Measurements from ENCODE around the gene GHR.

GHR gene

DNA sequence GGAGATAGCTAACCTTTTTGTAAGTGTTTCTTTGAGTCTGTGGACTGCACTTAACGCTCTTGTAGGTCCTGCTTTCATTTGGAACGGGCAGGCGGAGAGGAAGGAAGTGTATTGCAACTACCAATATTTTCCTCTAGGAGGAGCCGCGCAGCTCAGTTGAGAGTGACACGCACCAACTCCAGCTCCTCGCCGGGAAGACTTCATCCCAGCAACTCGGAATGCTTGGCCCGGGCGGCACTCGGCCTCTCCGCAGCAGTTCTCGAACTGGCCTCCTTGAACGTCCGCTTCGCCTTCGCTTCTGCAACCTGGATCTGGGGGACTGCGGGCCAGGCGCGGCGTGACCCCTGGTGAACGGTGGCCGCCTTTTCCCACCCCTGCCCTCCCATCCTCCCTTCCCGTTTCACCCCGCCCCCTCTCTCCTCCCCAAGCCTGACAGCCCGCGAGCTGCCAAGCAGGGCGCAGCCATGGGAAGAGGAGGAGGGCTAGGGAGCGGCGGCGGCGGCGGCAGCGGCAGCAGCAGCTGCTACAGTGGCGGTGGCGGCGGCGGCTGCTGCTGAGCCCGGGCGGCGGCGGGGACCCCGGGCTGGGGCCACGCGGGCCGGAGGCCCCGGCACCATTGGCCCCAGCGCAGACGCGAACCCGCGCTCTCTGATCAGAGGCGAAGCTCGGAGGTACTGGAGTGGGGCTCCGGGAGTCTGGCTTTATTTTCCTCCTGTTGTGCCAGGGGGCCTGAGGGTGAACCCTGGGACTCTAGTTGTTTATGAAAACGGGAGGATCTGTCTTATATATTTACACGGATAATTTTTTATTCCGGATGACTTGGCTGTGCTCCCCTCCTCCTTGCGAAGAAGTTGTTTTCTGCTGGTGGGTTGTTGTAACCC is at the start of gene GHR:
TSS of gene GHR (plus strand) at position 155 of the 881 bp plus-strand sequence. CDS start 142,436 bp downstream, outside the sequence.
- Histone ChIP-seq H3K4me1 (ENCODE audit: insufficient read depth, low read length) (peaks cover 32% of the 10 kb centered on the region), H3K9ac (ENCODE audit: low read length) (peak within 1 kb of the TSS; percentile 1)

DNA sequence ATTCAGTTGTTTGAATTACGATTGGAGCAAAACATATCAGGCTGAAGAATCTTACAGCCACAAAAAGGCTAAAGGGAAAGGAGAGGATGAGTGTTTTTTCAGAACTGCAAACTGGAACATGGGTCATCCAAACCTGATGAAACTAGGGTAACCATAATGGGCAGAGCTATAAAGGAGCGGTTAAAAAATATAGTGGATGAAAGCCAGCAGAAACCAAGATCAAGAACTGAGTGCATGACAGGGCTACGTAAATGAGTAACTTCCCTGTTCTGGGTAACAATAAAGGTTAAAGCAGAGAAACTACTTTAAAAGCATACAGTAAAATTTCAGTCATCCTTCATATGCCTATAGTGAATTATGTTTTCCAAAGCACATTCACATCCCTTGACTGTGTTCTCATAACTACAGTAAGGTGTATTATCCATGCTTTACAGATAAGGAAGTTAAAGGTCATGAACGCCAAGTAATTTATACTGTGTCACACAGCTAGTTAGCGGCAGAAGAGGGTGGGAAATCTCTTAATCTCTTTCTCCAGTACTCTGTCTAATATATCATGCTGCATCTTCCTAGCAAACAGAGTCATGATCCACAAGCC is 48.5 kb upstream of the GHR start:
- H3K27ac ChIP-seq (ENCODE audit: low read depth, low read length) = no peak overlapping the region

More for the DNA sequence above, at the start of gene GHR:
- no peaks in the 10 kb centered on the region for H3K9me3 ChIP-seq (ENCODE audit: low read length)
- H3K36me3 ChIP-seq (ENCODE audit: insufficient read depth, low read length) = no peaks in the 10 kb centered on the region
- H3K27ac ChIP-seq (ENCODE audit: low read depth, low read length) = peak within 1 kb of the TSS; percentile 81
- H3K4me3 ChIP-seq (ENCODE audit: low read depth in 1 of 2, low read length in 2 of 2) = peak within 1 kb of the TSS; percentile 67 to 76
- no peaks in the 10 kb centered on the region for H3K27me3 ChIP-seq (ENCODE audit: control insufficient read depth in 1 of 2, insufficient read depth in 2 of 2, low read length in 2 of 2)

DNA sequence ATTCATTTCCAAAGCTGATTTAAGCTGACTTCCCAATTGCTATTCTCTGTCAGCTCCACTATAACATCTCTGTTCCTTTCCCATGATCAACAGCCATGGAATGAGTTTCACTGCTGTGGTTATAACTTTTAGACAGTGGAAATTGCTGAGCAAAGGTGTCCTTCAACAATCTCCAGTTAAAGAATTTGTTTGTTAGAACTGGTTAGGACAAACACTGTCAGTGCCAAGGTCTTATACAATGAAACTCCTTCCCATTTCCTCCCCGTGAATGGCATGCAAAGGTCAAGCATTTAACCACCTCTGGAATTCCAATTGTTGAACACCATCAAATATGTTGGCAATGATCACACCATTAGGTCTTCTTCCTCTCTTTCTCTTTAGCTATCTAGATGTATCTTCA is 45.7 kb upstream of the GHR start:
- H3K36me3 ChIP-seq (ENCODE audit: insufficient read depth, low read length) = no peaks in the 10 kb centered on the region
- no peaks in the 10 kb centered on the region for H3K27me3 ChIP-seq (ENCODE audit: control insufficient read depth in 1 of 2, insufficient read depth in 2 of 2, low read length in 2 of 2)
- no peak overlapping the region for H3K27ac ChIP-seq (ENCODE audit: low read depth, low read length)
- H3K9ac ChIP-seq (ENCODE audit: low read length) = no peak overlapping the region
- no peak overlapping the region for H3K4me3 ChIP-seq (ENCODE audit: low read depth in 1 of 2, low read length in 2 of 2)
- no peaks in the 10 kb centered on the region for H3K4me1 ChIP-seq (ENCODE audit: insufficient read depth, low read length)
- H3K9me3 ChIP-seq (ENCODE audit: low read length) = no peaks in the 10 kb centered on the region

More for the DNA sequence above, 48.5 kb upstream of the GHR start:
- Histone ChIP-seq H3K27me3 (ENCODE audit: control insufficient read depth in 1 of 2, insufficient read depth in 2 of 2, low read length in 2 of 2) (no peaks in the 10 kb centered on the region), H3K9me3 (ENCODE audit: low read length) (no peaks in the 10 kb centered on the region), H3K4me3 (ENCODE audit: low read depth in 1 of 2, low read length in 2 of 2) (no peak overlapping the region), H3K4me1 (ENCODE audit: insufficient read depth, low read length) (no peaks in the 10 kb centered on the region), H3K9ac (ENCODE audit: low read length) (no peak overlapping the region), H3K36me3 (ENCODE audit: insufficient read depth, low read length) (no peaks in the 10 kb centered on the region)

DNA sequence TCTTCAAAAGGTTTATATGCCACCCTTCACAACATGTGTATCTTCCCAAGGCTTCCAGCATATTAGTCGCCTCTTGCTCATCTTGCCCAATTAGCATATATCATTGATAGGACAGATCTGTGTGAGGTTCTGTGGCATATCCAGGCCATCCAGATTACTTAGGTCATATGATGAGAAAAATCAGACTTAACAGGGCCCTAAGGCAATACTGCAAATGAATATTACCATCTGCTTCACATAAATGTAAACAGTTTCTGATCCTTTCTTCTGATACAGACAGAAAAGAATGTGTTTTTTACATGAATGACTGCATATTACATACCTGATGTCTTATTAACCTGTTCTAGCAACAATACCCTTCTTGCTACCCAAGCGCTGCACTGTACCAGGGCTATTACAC is 41.3 kb upstream of the GHR start:
- Histone ChIP-seq H3K36me3 (ENCODE audit: insufficient read depth, low read length) (no peaks in the 10 kb centered on the region), H3K9me3 (ENCODE audit: low read length) (no peaks in the 10 kb centered on the region), H3K4me3 (ENCODE audit: low read depth in 1 of 2, low read length in 2 of 2) (no peak overlapping the region), H3K4me1 (ENCODE audit: insufficient read depth, low read length) (no peaks in the 10 kb centered on the region), H3K27ac (ENCODE audit: low read depth, low read length) (no peak overlapping the region), H3K27me3 (ENCODE audit: control insufficient read depth in 1 of 2, insufficient read depth in 2 of 2, low read length in 2 of 2) (no peaks in the 10 kb centered on the region), H3K9ac (ENCODE audit: low read length) (no peak overlapping the region)

DNA sequence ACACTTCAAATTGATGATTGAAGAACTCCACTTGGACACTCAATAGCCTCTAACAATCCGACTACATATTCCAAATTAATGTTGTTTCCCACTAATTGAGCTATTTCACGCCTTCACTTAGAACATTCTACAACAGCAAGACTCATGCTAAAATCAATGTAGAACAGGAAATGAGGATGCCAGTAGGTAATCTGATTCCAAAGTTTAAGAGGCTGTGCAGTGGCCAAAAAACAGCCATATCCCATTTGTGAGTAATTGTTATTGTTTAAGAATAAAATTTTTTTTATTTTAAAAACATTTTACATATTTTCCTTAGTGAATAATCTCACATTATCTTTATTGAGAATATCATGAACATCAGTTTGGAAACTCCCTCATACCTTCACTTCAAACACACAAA is 35.7 kb upstream of the GHR start:
- Histone ChIP-seq H3K27me3 (ENCODE audit: control insufficient read depth in 1 of 2, insufficient read depth in 2 of 2, low read length in 2 of 2) (no peaks in the 10 kb centered on the region), H3K9me3 (ENCODE audit: low read length) (no peaks in the 10 kb centered on the region), H3K36me3 (ENCODE audit: insufficient read depth, low read length) (no peaks in the 10 kb centered on the region), H3K4me3 (ENCODE audit: low read depth in 1 of 2, low read length in 2 of 2) (no peak overlapping the region), H3K9ac (ENCODE audit: low read length) (no peak overlapping the region), H3K27ac (ENCODE audit: low read depth, low read length) (no peak overlapping the region), H3K4me1 (ENCODE audit: insufficient read depth, low read length) (no peaks in the 10 kb centered on the region)

DNA sequence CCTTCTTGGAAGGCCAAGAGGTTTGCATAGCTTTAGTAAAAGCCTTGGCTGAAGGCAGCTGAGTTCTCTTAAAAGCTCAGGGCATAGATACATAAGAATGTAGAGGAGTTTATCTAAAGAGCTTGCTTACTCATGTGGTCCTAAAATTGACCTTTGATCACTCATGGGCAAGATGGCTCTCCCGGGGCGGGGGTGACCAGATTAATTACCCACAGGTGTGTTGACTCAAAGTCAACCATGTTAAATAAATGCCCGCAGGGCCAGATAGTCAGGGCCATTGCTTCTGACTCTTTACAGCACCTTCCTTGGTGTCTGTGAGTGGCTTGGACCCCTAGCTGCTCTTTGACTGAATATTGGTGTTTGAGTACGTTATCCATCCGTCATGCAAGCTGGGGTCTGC is 33.1 kb upstream of the GHR start:
- H3K4me3 ChIP-seq (ENCODE audit: low read depth in 1 of 2, low read length in 2 of 2) = no peak overlapping the region
- H3K27ac ChIP-seq (ENCODE audit: low read depth, low read length) = no peak overlapping the region
- no peaks in the 10 kb centered on the region for H3K36me3 ChIP-seq (ENCODE audit: insufficient read depth, low read length)
- H3K9me3 ChIP-seq (ENCODE audit: low read length) = no peaks in the 10 kb centered on the region
- no peaks in the 10 kb centered on the region for H3K27me3 ChIP-seq (ENCODE audit: control insufficient read depth in 1 of 2, insufficient read depth in 2 of 2, low read length in 2 of 2)
- H3K9ac ChIP-seq (ENCODE audit: low read length) = no peak overlapping the region
- no peaks in the 10 kb centered on the region for H3K4me1 ChIP-seq (ENCODE audit: insufficient read depth, low read length)

DNA sequence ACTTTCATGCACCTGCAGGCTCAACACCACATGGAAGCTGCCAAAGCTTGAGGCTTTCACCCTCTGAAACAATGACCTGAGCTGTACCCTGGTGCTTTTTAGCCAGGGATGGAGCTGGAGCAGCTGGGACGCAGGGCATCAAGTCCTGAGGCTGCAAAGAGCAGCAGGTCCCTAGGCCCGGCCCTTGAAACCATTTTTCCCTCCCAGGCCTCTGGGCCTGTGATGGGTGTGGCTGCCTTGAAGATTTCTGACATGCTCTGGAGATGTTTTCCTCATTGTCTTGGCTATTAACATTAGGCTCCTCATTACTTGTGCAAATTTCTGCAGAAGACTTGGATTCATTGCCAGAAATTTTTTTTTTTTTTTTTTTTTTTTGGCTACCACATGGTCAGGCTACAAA is 30.3 kb upstream of the GHR start:
- Histone ChIP-seq H3K27me3 (ENCODE audit: control insufficient read depth in 1 of 2, insufficient read depth in 2 of 2, low read length in 2 of 2) (no peaks in the 10 kb centered on the region), H3K4me1 (ENCODE audit: insufficient read depth, low read length) (no peaks in the 10 kb centered on the region), H3K27ac (ENCODE audit: low read depth, low read length) (no peak overlapping the region), H3K36me3 (ENCODE audit: insufficient read depth, low read length) (no peaks in the 10 kb centered on the region), H3K9me3 (ENCODE audit: low read length) (no peaks in the 10 kb centered on the region), H3K9ac (ENCODE audit: low read length) (no peak overlapping the region), H3K4me3 (ENCODE audit: low read depth in 1 of 2, low read length in 2 of 2) (no peak overlapping the region)

DNA sequence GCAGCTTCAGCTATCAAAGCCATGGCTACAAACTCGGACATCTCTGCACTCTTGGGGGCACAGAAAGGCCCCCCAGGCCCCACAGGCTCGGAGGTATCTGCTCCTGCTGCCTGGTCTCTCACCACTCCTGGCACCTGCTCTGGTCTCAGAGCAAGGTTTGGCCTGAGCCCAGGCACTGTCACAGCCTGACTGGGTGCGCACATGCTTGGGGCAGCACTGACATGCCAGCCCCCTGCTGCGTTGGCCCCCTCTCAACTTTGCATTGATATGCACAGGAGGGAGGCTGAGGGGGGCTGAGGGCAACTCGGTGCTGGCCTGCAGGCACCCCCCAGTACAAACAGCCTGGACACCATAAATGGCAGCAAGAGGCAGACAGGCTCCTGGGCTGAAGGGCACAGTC is 27.1 kb upstream of the GHR start:
- Histone ChIP-seq H3K27me3 (ENCODE audit: control insufficient read depth in 1 of 2, insufficient read depth in 2 of 2, low read length in 2 of 2) (no peaks in the 10 kb centered on the region), H3K9ac (ENCODE audit: low read length) (no peak overlapping the region), H3K36me3 (ENCODE audit: insufficient read depth, low read length) (no peaks in the 10 kb centered on the region), H3K4me1 (ENCODE audit: insufficient read depth, low read length) (no peaks in the 10 kb centered on the region), H3K9me3 (ENCODE audit: low read length) (no peaks in the 10 kb centered on the region), H3K27ac (ENCODE audit: low read depth, low read length) (no peak overlapping the region), H3K4me3 (ENCODE audit: low read depth in 1 of 2, low read length in 2 of 2) (no peak overlapping the region)

DNA sequence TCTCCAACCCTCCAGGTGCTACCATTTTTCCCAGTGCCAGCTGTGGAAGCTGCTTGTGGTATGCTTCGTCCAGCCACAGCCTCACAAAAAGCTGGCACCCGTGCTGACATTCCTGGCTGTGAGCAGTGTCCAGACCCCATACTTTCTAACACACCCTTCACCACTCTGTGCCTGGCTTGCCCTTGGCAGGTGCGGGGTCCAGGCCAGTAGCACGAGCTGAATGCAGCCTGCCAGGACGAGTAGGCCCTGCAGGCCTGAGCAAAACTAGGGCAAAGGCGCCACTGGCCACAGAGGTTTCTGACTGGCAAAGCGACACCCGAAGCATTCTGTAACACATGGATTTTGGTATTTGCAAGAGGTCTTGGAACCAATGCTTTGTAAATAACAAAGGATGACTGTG is 26.0 kb upstream of the GHR start:
- Histone ChIP-seq H3K27me3 (ENCODE audit: control insufficient read depth in 1 of 2, insufficient read depth in 2 of 2, low read length in 2 of 2) (no peaks in the 10 kb centered on the region), H3K27ac (ENCODE audit: low read depth, low read length) (no peak overlapping the region), H3K4me1 (ENCODE audit: insufficient read depth, low read length) (no peaks in the 10 kb centered on the region), H3K36me3 (ENCODE audit: insufficient read depth, low read length) (no peaks in the 10 kb centered on the region), H3K9me3 (ENCODE audit: low read length) (no peaks in the 10 kb centered on the region), H3K4me3 (ENCODE audit: low read depth in 1 of 2, low read length in 2 of 2) (no peak overlapping the region), H3K9ac (ENCODE audit: low read length) (no peak overlapping the region)

DNA sequence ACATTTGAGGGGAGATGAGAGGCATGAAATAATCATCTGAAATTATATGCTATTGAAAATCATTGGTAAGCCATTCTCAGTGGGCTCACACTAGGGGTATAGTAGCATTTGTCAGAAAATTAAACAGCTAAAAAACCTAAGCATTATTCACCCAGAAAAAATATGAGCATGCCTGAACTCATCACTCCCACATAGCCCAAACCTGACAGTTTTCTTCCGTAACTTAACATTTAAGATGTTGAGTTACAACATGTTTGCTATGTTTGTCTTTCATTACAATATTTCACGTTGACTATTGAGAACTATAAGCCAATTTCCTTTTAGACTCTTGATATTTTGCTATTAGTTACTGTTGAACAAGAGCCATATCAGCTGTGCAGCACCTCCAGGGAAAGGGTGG is 23.5 kb upstream of the GHR start:
- Histone ChIP-seq H3K4me1 (ENCODE audit: insufficient read depth, low read length) (no peaks in the 10 kb centered on the region), H3K27ac (ENCODE audit: low read depth, low read length) (no peak overlapping the region), H3K9ac (ENCODE audit: low read length) (no peak overlapping the region), H3K4me3 (ENCODE audit: low read depth in 1 of 2, low read length in 2 of 2) (no peak overlapping the region), H3K9me3 (ENCODE audit: low read length) (no peaks in the 10 kb centered on the region), H3K36me3 (ENCODE audit: insufficient read depth, low read length) (no peaks in the 10 kb centered on the region), H3K27me3 (ENCODE audit: control insufficient read depth in 1 of 2, insufficient read depth in 2 of 2, low read length in 2 of 2) (no peaks in the 10 kb centered on the region)

DNA sequence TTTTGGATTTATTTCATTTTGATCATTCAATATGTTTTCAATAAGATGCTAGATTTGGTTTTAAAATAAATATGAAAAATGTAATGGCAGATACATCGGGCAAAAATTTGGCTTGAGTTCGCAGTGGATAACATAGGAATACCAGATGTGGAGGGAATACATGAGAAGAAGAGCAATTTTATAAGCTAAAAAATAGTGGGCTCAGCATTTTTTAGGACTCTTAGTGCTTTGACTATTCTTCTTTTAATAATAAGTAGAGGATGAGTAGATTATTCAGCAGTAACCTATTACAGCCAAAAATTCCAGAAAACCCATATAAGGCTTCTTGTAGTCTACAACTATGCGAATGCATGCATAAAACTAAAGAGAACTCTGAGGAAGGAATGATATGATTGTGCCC is 22.8 kb upstream of the GHR start:
- no peak overlapping the region for H3K4me3 ChIP-seq (ENCODE audit: low read depth in 1 of 2, low read length in 2 of 2)
- H3K9me3 ChIP-seq (ENCODE audit: low read length) = no peaks in the 10 kb centered on the region
- no peak overlapping the region for H3K9ac ChIP-seq (ENCODE audit: low read length)
- no peaks in the 10 kb centered on the region for H3K36me3 ChIP-seq (ENCODE audit: insufficient read depth, low read length)
- no peak overlapping the region for H3K27ac ChIP-seq (ENCODE audit: low read depth, low read length)
- H3K4me1 ChIP-seq (ENCODE audit: insufficient read depth, low read length) = no peaks in the 10 kb centered on the region
- H3K27me3 ChIP-seq (ENCODE audit: control insufficient read depth in 1 of 2, insufficient read depth in 2 of 2, low read length in 2 of 2) = no peaks in the 10 kb centered on the region

DNA sequence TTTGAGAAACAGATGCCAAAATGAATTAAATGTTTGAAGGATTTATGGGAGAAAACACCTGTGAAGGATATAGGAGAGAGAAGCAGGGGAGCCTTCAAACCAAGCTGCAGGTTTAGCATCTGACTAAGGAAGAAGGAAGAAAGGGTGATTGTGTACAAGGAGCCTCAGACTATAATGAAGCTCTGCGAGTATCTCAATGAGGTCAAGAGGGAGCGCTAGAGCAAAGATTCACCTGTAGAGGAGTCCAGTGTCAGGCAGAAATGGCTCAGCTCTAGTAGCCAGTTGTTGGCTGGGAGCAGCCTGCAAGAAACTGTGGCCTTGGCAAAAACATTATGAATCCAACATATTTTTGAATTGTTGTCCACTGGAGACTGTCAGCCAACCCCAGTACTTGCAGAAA is 20.0 kb upstream of the GHR start:
- Histone ChIP-seq H3K27me3 (ENCODE audit: control insufficient read depth in 1 of 2, insufficient read depth in 2 of 2, low read length in 2 of 2) (no peaks in the 10 kb centered on the region), H3K36me3 (ENCODE audit: insufficient read depth, low read length) (no peaks in the 10 kb centered on the region), H3K4me1 (ENCODE audit: insufficient read depth, low read length) (no peaks in the 10 kb centered on the region), H3K4me3 (ENCODE audit: low read depth in 1 of 2, low read length in 2 of 2) (no peak overlapping the region), H3K27ac (ENCODE audit: low read depth, low read length) (no peak overlapping the region), H3K9me3 (ENCODE audit: low read length) (no peaks in the 10 kb centered on the region), H3K9ac (ENCODE audit: low read length) (no peak overlapping the region)
